Measurements from ENCODE around the gene RNF181. TPM values are rescaled to one million over a fixed set of nuclear protein-coding genes. Genes with fewer than 3 reads are reported as not detected.

Gene RNF181
- total and polyA plus RNA-seq, 2 of the 13 experiments (the other 11 are each of a cell fraction or from before 2014, with no cell fraction given), result 224 to 578 TPM

GRCh38 chr2:85602476-85603234, 7.1 kb downstream of the RNF181 start, which contains the start of gene TMEM150A (continued):
- TF ChIP-seq ZNF549 (CRISPR knock-in tag; IDR thresholded peaks at IDR 0.05) (no peak), ZNF234 (CRISPR knock-in tag; conservative IDR thresholded peaks at IDR 0.05) (no peak; the same call in 1 of the 2 replicates), FOXJ3 (CRISPR knock-in tag; IDR thresholded peaks at IDR 0.05; ENCODE audit: borderline replicate concordance) (no peak), NCOA2 (CRISPR knock-in tag; IDR thresholded peaks at IDR 0.05) (no peak; the same call in none of the 2 replicates), ZNF883 (CRISPR knock-in tag; IDR thresholded peaks at IDR 0.05; ENCODE audit: not compliant biosample characterization) (peak; percentile 79), ZC3H13 (CRISPR knock-in tag; IDR thresholded peaks at IDR 0.05) (peak; percentile 85), ZNF747 (CRISPR knock-in tag; IDR thresholded peaks at IDR 0.05; ENCODE audit: borderline replicate concordance) (no peak), RFXAP (CRISPR knock-in tag; IDR thresholded peaks at IDR 0.05; ENCODE audit: borderline replicate concordance) (no peak), KDM5A (IDR thresholded peaks at IDR 0.05; ENCODE audit: borderline replicate concordance, low read length) (peak; percentile 39), JARID2 (CRISPR knock-in tag; IDR thresholded peaks at IDR 0.05; ENCODE audit: insufficient replicate concordance) (no peak), HIC2 (CRISPR knock-in tag; IDR thresholded peaks at IDR 0.05; ENCODE audit: low read depth) (peak; percentile 52; the same call in 1 of the 2 replicates), SOX13 (IDR thresholded peaks at IDR 0.05) (peak; percentile 9; the same call in 1 of the 2 replicates), SOX13 (CRISPR knock-in tag; conservative IDR thresholded peaks at IDR 0.05 in 1 of 2, IDR thresholded peaks at IDR 0.05 in 1 of 2) (peak in 1 of 2 experiments; percentile 45; a peak in 2 of 4 replicates), ADNP (CRISPR knock-in tag; IDR thresholded peaks at IDR 0.05) (no peak), ZNF746 (CRISPR knock-in tag; IDR thresholded peaks at IDR 0.05) (peak; percentile 55; the same call in 1 of the 2 replicates), FIP1L1 (IDR thresholded peaks at IDR 0.05; ENCODE audit: borderline replicate concordance, insufficient read depth, low read depth, low read length) (no peak), GABPB1 (CRISPR knock-in tag; IDR thresholded peaks at IDR 0.05) (peak; percentile 87), RFX3 (CRISPR knock-in tag; IDR thresholded peaks at IDR 0.05) (no peak)
- TF ChIP-seq, protein P1, sequence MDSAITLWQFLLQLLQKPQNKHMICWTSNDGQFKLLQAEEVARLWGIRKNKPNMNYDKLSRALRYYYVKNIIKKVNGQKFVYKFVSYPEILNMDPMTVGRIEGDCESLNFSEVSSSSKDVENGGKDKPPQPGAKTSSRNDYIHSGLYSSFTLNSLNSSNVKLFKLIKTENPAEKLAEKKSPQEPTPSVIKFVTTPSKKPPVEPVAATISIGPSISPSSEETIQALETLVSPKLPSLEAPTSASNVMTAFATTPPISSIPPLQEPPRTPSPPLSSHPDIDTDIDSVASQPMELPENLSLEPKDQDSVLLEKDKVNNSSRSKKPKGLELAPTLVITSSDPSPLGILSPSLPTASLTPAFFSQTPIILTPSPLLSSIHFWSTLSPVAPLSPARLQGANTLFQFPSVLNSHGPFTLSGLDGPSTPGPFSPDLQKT (CRISPR knock-in tag; IDR thresholded peaks at IDR 0.05; ENCODE audit: borderline replicate concordance), result no peak
- TF ChIP-seq, protein P2, sequence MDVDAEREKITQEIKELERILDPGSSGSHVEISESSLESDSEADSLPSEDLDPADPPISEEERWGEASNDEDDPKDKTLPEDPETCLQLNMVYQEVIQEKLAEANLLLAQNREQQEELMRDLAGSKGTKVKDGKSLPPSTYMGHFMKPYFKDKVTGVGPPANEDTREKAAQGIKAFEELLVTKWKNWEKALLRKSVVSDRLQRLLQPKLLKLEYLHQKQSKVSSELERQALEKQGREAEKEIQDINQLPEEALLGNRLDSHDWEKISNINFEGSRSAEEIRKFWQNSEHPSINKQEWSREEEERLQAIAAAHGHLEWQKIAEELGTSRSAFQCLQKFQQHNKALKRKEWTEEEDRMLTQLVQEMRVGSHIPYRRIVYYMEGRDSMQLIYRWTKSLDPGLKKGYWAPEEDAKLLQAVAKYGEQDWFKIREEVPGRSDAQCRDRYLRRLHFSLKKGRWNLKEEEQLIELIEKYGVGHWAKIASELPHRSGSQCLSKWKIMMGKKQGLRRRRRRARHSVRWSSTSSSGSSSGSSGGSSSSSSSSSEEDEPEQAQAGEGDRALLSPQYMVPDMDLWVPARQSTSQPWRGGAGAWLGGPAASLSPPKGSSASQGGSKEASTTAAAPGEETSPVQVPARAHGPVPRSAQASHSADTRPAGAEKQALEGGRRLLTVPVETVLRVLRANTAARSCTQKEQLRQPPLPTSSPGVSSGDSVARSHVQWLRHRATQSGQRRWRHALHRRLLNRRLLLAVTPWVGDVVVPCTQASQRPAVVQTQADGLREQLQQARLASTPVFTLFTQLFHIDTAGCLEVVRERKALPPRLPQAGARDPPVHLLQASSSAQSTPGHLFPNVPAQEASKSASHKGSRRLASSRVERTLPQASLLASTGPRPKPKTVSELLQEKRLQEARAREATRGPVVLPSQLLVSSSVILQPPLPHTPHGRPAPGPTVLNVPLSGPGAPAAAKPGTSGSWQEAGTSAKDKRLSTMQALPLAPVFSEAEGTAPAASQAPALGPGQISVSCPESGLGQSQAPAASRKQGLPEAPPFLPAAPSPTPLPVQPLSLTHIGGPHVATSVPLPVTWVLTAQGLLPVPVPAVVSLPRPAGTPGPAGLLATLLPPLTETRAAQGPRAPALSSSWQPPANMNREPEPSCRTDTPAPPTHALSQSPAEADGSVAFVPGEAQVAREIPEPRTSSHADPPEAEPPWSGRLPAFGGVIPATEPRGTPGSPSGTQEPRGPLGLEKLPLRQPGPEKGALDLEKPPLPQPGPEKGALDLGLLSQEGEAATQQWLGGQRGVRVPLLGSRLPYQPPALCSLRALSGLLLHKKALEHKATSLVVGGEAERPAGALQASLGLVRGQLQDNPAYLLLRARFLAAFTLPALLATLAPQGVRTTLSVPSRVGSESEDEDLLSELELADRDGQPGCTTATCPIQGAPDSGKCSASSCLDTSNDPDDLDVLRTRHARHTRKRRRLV (CRISPR knock-in tag; IDR thresholded peaks at IDR 0.05), result no peak
